ENCODE results near the gene AHCTF1. TPM values are rescaled to one million over a fixed set of nuclear protein-coding genes. Genes with fewer than 3 reads are reported as not detected.

The AHCTF1 gene
- polyA plus RNA-seq (2013), result 29.1 and 29.5 TPM in 2 replicates

- Histone ChIP-seq H2BK120ac (ENCODE audit: insufficient read depth, low read length, poor library complexity) (peak within 1 kb of the TSS; percentile 67), H2AFZ (ENCODE audit: insufficient read depth, low read length, poor library complexity) (peak within 1 kb of the TSS; percentile 98), H3K14ac (ENCODE audit: low read length) (peak within 1 kb of the TSS; percentile 89), H3K4ac (ENCODE audit: low read depth, low read length) (peak within 1 kb of the TSS; percentile 65), H3K4me2 (ENCODE audit: low read length) (peak within 1 kb of the TSS; percentile 90), H2BK12ac (ENCODE audit: low read length) (peak within 1 kb of the TSS; percentile 1), H2BK5ac (ENCODE audit: low read depth, low read length, poor library complexity) (peak within 1 kb of the TSS; percentile 58), H3K36me3 (ENCODE audit: control insufficient read depth in 1 of 2, insufficient read depth in 2 of 2, low read length in 2 of 2) (peaks cover 2 to 7% of the 10 kb centered on the region in 2 experiments), H4K8ac (ENCODE audit: low read depth, low read length) (peak within 1 kb of the TSS; percentile 94), H3K23ac (ENCODE audit: low read length) (no peak within 1 kb of the TSS), H2AK5ac (ENCODE audit: low read length) (peak within 1 kb of the TSS; percentile 38), H3K4me3 (ENCODE audit: low read depth, low read length) (peak within 1 kb of the TSS; percentile 99), H3K79me1 (ENCODE audit: low read length) (peaks cover 8% of the 10 kb centered on the region), H4K91ac (ENCODE audit: low read depth, low read length) (peak within 1 kb of the TSS; percentile 93), H3K79me2 (ENCODE audit: control insufficient read depth, insufficient read depth, low read length, poor library complexity) (peaks cover 20% of the 10 kb centered on the region), H3K4me1 (ENCODE audit: control insufficient read depth in 1 of 2, insufficient read depth in 2 of 2, low read length in 2 of 2) (peaks cover 3 to 4% of the 10 kb centered on the region in 2 experiments), H3K9me3 (ENCODE audit: insufficient read depth, low read depth, low read length) (no peaks in the 10 kb centered on the region), H4K12ac (ENCODE audit: low read depth, low read length) (peak within 1 kb of the TSS; percentile 86), H3K27me3 (ENCODE audit: insufficient read depth, low read length) (no peaks in the 10 kb centered on the region), H3K18ac (ENCODE audit: low read length) (peak within 1 kb of the TSS; percentile 83), H3K9ac (ENCODE audit: low read length) (peak within 1 kb of the TSS; percentile 98), H3K27ac (ENCODE audit: low read depth, low read length) (peak within 1 kb of the TSS; percentile 93)
- no CpG with 5 or more reads among the region's 90 CpGs for WGBS (ENCODE audit: extremely low coverage, insufficient coverage, insufficient read length)
- peak; percentile 98 to 100 for DNase-seq
Observed at GRCh38 chr1:246931549-246932365, at the start of gene AHCTF1. Gene AHCTF1, minus strand, starts transcription at chr1:246931948. Its CDS starts 13,578 bp downstream, at chr1:246918370.

GRCh38 chr1:246978785-246979184 is 47.0 kb upstream of the AHCTF1 start:
- Histone ChIP-seq H3K27ac (ENCODE audit: low read depth, low read length) (no peak overlapping the region), H3K36me3 (ENCODE audit: control insufficient read depth in 1 of 2, insufficient read depth in 2 of 2, low read length in 2 of 2) (peaks cover 24 to 28% of the 10 kb centered on the region in 2 experiments), H2AFZ (ENCODE audit: insufficient read depth, low read length, poor library complexity) (no peak overlapping the region), H3K79me2 (ENCODE audit: control insufficient read depth, insufficient read depth, low read length, poor library complexity) (no peaks in the 10 kb centered on the region), H4K8ac (ENCODE audit: low read depth, low read length) (no peak overlapping the region), H3K4ac (ENCODE audit: low read depth, low read length) (no peak overlapping the region), H2BK120ac (ENCODE audit: insufficient read depth, low read length, poor library complexity) (no peak overlapping the region), H2AK5ac (ENCODE audit: low read length) (no peak overlapping the region), H2BK12ac (ENCODE audit: low read length) (no peak overlapping the region), H3K4me3 (ENCODE audit: low read depth, low read length) (no peak overlapping the region), H3K4me2 (ENCODE audit: low read length) (no peak overlapping the region), H4K91ac (ENCODE audit: low read depth, low read length) (no peak overlapping the region), H3K23ac (ENCODE audit: low read length) (no peak overlapping the region), H3K9me3 (ENCODE audit: insufficient read depth, low read depth, low read length) (peaks cover 19% of the 10 kb centered on the region), H3K79me1 (ENCODE audit: low read length) (no peaks in the 10 kb centered on the region), H3K18ac (ENCODE audit: low read length) (no peak overlapping the region), H3K14ac (ENCODE audit: low read length) (no peak overlapping the region), H3K27me3 (ENCODE audit: insufficient read depth, low read length) (no peaks in the 10 kb centered on the region), H3K9ac (ENCODE audit: low read length) (no peak overlapping the region), H2BK5ac (ENCODE audit: low read depth, low read length, poor library complexity) (no peak overlapping the region), H3K4me1 (ENCODE audit: control insufficient read depth in 1 of 2, insufficient read depth in 2 of 2, low read length in 2 of 2) (no peaks in the 10 kb centered on the region), H4K12ac (ENCODE audit: low read depth, low read length) (no peak overlapping the region)
- DNase-seq, result no peak
- WGBS (ENCODE audit: extremely low coverage, insufficient coverage, insufficient read length), result no CpG with 5 or more reads among the region's 6 CpGs

- H3K4ac ChIP-seq (ENCODE audit: low read depth, low read length), result no peak overlapping the region
- no peak overlapping the region for H2AFZ ChIP-seq (ENCODE audit: insufficient read depth, low read length, poor library complexity)
- H2BK12ac ChIP-seq (ENCODE audit: low read length), result no peak overlapping the region
- no peak overlapping the region for H3K9ac ChIP-seq (ENCODE audit: low read length)
- H3K79me2 ChIP-seq (ENCODE audit: control insufficient read depth, insufficient read depth, low read length, poor library complexity), result no peaks in the 10 kb centered on the region
- no peaks in the 10 kb centered on the region for H3K4me1 ChIP-seq (ENCODE audit: control insufficient read depth in 1 of 2, insufficient read depth in 2 of 2, low read length in 2 of 2)
- H3K4me3 ChIP-seq (ENCODE audit: low read depth, low read length), result no peak overlapping the region
- no peak for DNase-seq
- no peak overlapping the region for H3K4me2 ChIP-seq (ENCODE audit: low read length)
- no peaks in the 10 kb centered on the region for H3K79me1 ChIP-seq (ENCODE audit: low read length)
- no peak overlapping the region for H2AK5ac ChIP-seq (ENCODE audit: low read length)
- H4K8ac ChIP-seq (ENCODE audit: low read depth, low read length), result no peak overlapping the region
- no CpG with 5 or more reads among the region's 2 CpGs for WGBS (ENCODE audit: extremely low coverage, insufficient coverage, insufficient read length)
- no peak overlapping the region for H3K27ac ChIP-seq (ENCODE audit: low read depth, low read length)
- peaks cover 20 to 23% of the 10 kb centered on the region in 2 experiments for H3K36me3 ChIP-seq (ENCODE audit: control insufficient read depth in 1 of 2, insufficient read depth in 2 of 2, low read length in 2 of 2)
- no peak overlapping the region for H3K14ac ChIP-seq (ENCODE audit: low read length)
- no peak overlapping the region for H3K23ac ChIP-seq (ENCODE audit: low read length)
- H4K91ac ChIP-seq (ENCODE audit: low read depth, low read length), result no peak overlapping the region
- no peak overlapping the region for H2BK5ac ChIP-seq (ENCODE audit: low read depth, low read length, poor library complexity)
- H2BK120ac ChIP-seq (ENCODE audit: insufficient read depth, low read length, poor library complexity), result no peak overlapping the region
- H3K18ac ChIP-seq (ENCODE audit: low read length), result no peak overlapping the region
- peaks cover 14% of the 10 kb centered on the region for H3K9me3 ChIP-seq (ENCODE audit: insufficient read depth, low read depth, low read length)
- no peaks in the 10 kb centered on the region for H3K27me3 ChIP-seq (ENCODE audit: insufficient read depth, low read length)
- no peak overlapping the region for H4K12ac ChIP-seq (ENCODE audit: low read depth, low read length)
Observed at GRCh38 chr1:246978281-246978680, 46.5 kb upstream of the AHCTF1 start.

GRCh38 chr1:246971969-246972368 is 40.2 kb upstream of the AHCTF1 start:
- H3K14ac ChIP-seq (ENCODE audit: low read length), result no peak overlapping the region
- no peak overlapping the region for H4K91ac ChIP-seq (ENCODE audit: low read depth, low read length)
- H3K4me1 ChIP-seq (ENCODE audit: control insufficient read depth in 1 of 2, insufficient read depth in 2 of 2, low read length in 2 of 2), result no peaks in the 10 kb centered on the region
- H2BK120ac ChIP-seq (ENCODE audit: insufficient read depth, low read length, poor library complexity), result no peak overlapping the region
- no peaks in the 10 kb centered on the region for H3K27me3 ChIP-seq (ENCODE audit: insufficient read depth, low read length)
- no peak overlapping the region for H2BK12ac ChIP-seq (ENCODE audit: low read length)
- H3K27ac ChIP-seq (ENCODE audit: low read depth, low read length), result no peak overlapping the region
- H3K36me3 ChIP-seq (ENCODE audit: control insufficient read depth in 1 of 2, insufficient read depth in 2 of 2, low read length in 2 of 2), result peaks cover 5 to 17% of the 10 kb centered on the region in 2 experiments
- H4K8ac ChIP-seq (ENCODE audit: low read depth, low read length), result no peak overlapping the region
- no peak overlapping the region for H2BK5ac ChIP-seq (ENCODE audit: low read depth, low read length, poor library complexity)
- H3K4ac ChIP-seq (ENCODE audit: low read depth, low read length), result no peak overlapping the region
- H3K4me2 ChIP-seq (ENCODE audit: low read length), result no peak overlapping the region
- no peaks in the 10 kb centered on the region for H3K79me2 ChIP-seq (ENCODE audit: control insufficient read depth, insufficient read depth, low read length, poor library complexity)
- no peak overlapping the region for H3K18ac ChIP-seq (ENCODE audit: low read length)
- no peak overlapping the region for H3K4me3 ChIP-seq (ENCODE audit: low read depth, low read length)
- peaks cover 9% of the 10 kb centered on the region for H3K9me3 ChIP-seq (ENCODE audit: insufficient read depth, low read depth, low read length)
- no peak overlapping the region for H2AFZ ChIP-seq (ENCODE audit: insufficient read depth, low read length, poor library complexity)
- H4K12ac ChIP-seq (ENCODE audit: low read depth, low read length), result no peak overlapping the region
- H3K9ac ChIP-seq (ENCODE audit: low read length), result no peak overlapping the region
- WGBS (ENCODE audit: extremely low coverage, insufficient coverage, insufficient read length), result no CpG with 5 or more reads among the region's 7 CpGs
- DNase-seq, result no peak
- H2AK5ac ChIP-seq (ENCODE audit: low read length), result no peak overlapping the region
- H3K23ac ChIP-seq (ENCODE audit: low read length), result no peak overlapping the region
- no peaks in the 10 kb centered on the region for H3K79me1 ChIP-seq (ENCODE audit: low read length)

Measured in trophoblast cell (in vitro differentiated cells and primary cell).